Sigmoid colon (tissue), 7 donors: ENCODE measurements around the gene XIRP2. TPM values are rescaled to one million over a fixed set of nuclear protein-coding genes. Genes with fewer than 3 reads are reported as not detected.
"Not testable (repeated sequence)": the region's sequence is repeated elsewhere in the genome, so short reads cannot be mapped to it uniquely, and the experiment has no call there.

Source experiments
- DNase-seq: peaks from one replicate; pipeline ENCODE4 v3.0.0-alpha.2; 2019
- H3K27ac ChIP-seq, 4 donors: fragments of 200-600 bp; sonication (generic); one replicate each; pipeline ENCODE4 v1.5.1; 2016 to 2019; ENCODE audit warnings: mild to moderate bottlenecking in 1 of 4
- H3K27me3 ChIP-seq, 3 donors: fragments of 200-600 bp; sonication (generic); one replicate each; pipeline ENCODE4 v1.5.1; 2019; ENCODE audit warnings: mild to moderate bottlenecking in 1 of 3
- H3K36me3 ChIP-seq, 4 donors: fragments of 200-600 bp; sonication (generic); one replicate each; pipeline ENCODE4 v1.5.1; 2016 to 2019
- H3K4me1 ChIP-seq, 4 donors: fragments of 200-600 bp; sonication (generic); one replicate each; pipeline ENCODE4 v1.5.1; 2017 to 2019
- H3K4me3 ChIP-seq, 4 donors: fragments of 200-600 bp; sonication (generic); one replicate each; pipeline ENCODE4 v1.5.1; 2017 to 2019; ENCODE audit warnings: mild to moderate bottlenecking in 2 of 4, moderate library complexity in 1 of 4
- H3K9me3 ChIP-seq, 4 donors: fragments of 200-600 bp in 3 of 4; sonication (generic) in 3 of 4; one replicate each; pipeline versions ENCODE4 v1.5.1 to v1.6.1; 2013 to 2019
- CTCF ChIP-seq, 4 experiments: fragments of 450-650 bp in 3 of 4; fragments of 200-600 bp in 1 of 4; IDR thresholded peaks; one replicate each; pipeline ENCODE4 v1.5.1; 2016 to 2019; ENCODE audit warnings: antibody characterized with exemption in 4 of 4, mild to moderate bottlenecking in 3 of 4, moderate library complexity in 2 of 4
- EP300 ChIP-seq, 4 donors: sonication (generic); formaldehyde crosslinking; IDR thresholded peaks; one replicate each; pipeline ENCODE4 v1.6.1; 2017; ENCODE audit warnings: antibody characterized with exemption in 4 of 4
- POLR2A ChIP-seq, 2 donors: fragments of 450-650 bp; IDR thresholded peaks; one replicate each; pipeline ENCODE4 v1.6.1; 2016; ENCODE audit warnings: antibody characterized with exemption in 2 of 2, mild to moderate bottlenecking in 2 of 2, moderate library complexity in 2 of 2
- POLR2AphosphoS5 ChIP-seq, 4 donors: sonication (generic); formaldehyde crosslinking; IDR thresholded peaks; one replicate each; pipeline ENCODE4 v1.6.1; 2017; ENCODE audit warnings: antibody characterized with exemption in 4 of 4
- WGBS, 2 donors: extraction: QIAGEN DNeasy Blood & Tissue Kit; methylation state at CpG; one replicate each; pipeline ENCODE4 v1.1.7; 2013; 5-methylcytosine and 5-hydroxymethylcytosine counted together
- intact Hi-C: fragments of 100-400 bp; cut with DNase I; formaldehyde crosslinking; loops from one replicate; pipeline ENCODE4 v1.15.1; 2023
- polyA plus RNA-seq, 3 donors: library from polyadenylated mRNA; stranded (reverse); fragments of 200-250 nt; gene quantifications; one replicate each; pipeline ENCODE4 v1.2.3, GENCODE V29; 2013
- total RNA-seq, 4 donors: library from RNA; depleted of rRNA; stranded (reverse); fragments of >200 nt; gene quantifications; one replicate each; pipeline ENCODE4 v1.1.0, GENCODE V29; 2016
- donor health status: healthy with polysubstance abuse.
- donor health status: Bipolar disorder and iron deficiency.
- donor health status: healthy.

XIRP2 gene
- total and polyA plus RNA-seq, 7 donors: under 0.01 to 1.8 (median 0.20) TPM; not detected in 3

GRCh38 chr2:167017021-167017420, 128.7 kb downstream of the XIRP2 start:
- intact Hi-C loops: no loop called here
- 90 to 95% methylated on average over 1 of the region's 1 CpG for WGBS, 2 donors
- no peaks in the 10 kb centered on the region for H3K36me3 ChIP-seq
- H3K4me1 ChIP-seq: no peaks in the 10 kb centered on the region
- peaks cover 0 to 2% (median 0%) of the 10 kb centered on the region in 4 donors for H3K9me3 ChIP-seq
- H3K27me3 ChIP-seq: no peaks in the 10 kb centered on the region
- DNase-seq: no peak
- no peak for TF ChIP-seq POLR2A (IDR thresholded peaks at IDR 0.05)
- TF ChIP-seq CTCF (IDR thresholded peaks at IDR 0.05): no peak
- no peak for TF ChIP-seq EP300 (IDR thresholded peaks at IDR 0.05)
- no peak for TF ChIP-seq POLR2AphosphoS5 (IDR thresholded peaks at IDR 0.05)
- no peak overlapping the region for H3K4me3 ChIP-seq
- H3K27ac ChIP-seq: no peak overlapping the region

DNA sequence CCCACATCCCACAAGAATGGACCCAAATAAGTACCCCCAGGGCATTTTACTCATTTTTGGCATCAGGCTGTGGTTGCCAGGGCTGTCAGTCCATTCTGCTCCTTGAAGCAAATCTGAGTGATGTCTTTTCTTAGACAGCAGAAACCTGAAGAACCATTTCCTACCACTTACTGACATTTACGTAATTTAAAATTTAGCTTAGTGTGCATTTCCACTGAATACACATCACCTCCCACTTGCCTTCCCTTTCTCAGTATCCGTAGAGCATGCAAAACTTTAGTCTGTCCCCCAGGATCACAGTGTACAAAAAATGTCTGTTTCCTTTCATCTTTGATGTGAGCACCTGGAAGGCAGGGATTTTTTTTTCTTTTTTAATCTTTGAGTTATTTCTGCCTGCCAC, 130.3 kb downstream of the XIRP2 start:
- no peaks in the 10 kb centered on the region for H3K4me1 ChIP-seq
- DNase-seq: no peak
- intact Hi-C loops: no loop called here
- no peak overlapping the region for H3K27ac ChIP-seq
- H3K9me3 ChIP-seq: no peaks in the 10 kb centered on the region
- no peak for TF ChIP-seq POLR2AphosphoS5 (IDR thresholded peaks at IDR 0.05)
- TF ChIP-seq CTCF (IDR thresholded peaks at IDR 0.05): no peak
- TF ChIP-seq POLR2A (IDR thresholded peaks at IDR 0.05): no peak
- no peak for TF ChIP-seq EP300 (IDR thresholded peaks at IDR 0.05)
- H3K36me3 ChIP-seq: no peaks in the 10 kb centered on the region
- no peaks in the 10 kb centered on the region for H3K27me3 ChIP-seq
- WGBS, 2 donors: 78 to 86% methylated on average over 2 of the region's 2 CpGs
- H3K4me3 ChIP-seq: no peak overlapping the region

DNA sequence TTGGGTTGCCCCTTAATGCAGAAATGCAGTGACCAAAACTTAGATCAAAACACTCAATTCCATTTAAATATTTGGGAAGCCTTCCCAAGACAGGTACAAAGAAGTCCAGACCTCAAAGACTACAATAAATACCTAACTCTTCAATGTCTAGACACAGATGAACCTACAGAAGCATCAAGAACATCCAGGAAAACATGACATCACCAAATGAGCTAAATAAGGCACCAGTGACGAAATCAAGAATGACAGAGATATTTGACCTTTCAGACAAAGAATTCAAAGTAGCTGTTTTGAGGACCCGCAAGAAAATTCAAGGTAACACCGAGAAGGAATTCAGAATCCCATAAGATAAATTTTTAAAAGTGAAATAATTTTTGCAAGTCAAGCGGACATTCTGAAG, 140.2 kb downstream of the XIRP2 start:
- H3K27ac ChIP-seq: no peak overlapping the region
- no peak for DNase-seq
- no peak overlapping the region for H3K4me3 ChIP-seq
- H3K27me3 ChIP-seq: no peaks in the 10 kb centered on the region
- peaks cover 0 to under 1% (median 0%) of the 10 kb centered on the region in 4 donors for H3K9me3 ChIP-seq
- WGBS, 2 donors: 91 to 92% methylated on average over 4 of the region's 4 CpGs
- no peak for TF ChIP-seq EP300 (IDR thresholded peaks at IDR 0.05)
- TF ChIP-seq POLR2AphosphoS5 (IDR thresholded peaks at IDR 0.05): no peak
- no peak for TF ChIP-seq CTCF (IDR thresholded peaks at IDR 0.05)
- TF ChIP-seq POLR2A (IDR thresholded peaks at IDR 0.05): no peak
- intact Hi-C loops: no loop called here
- no peaks in the 10 kb centered on the region for H3K36me3 ChIP-seq
- no peaks in the 10 kb centered on the region for H3K4me1 ChIP-seq

- H3K27me3 ChIP-seq, H3K4me1 ChIP-seq, intact Hi-C loops, DNase-seq, H3K27ac ChIP-seq, H3K4me3 ChIP-seq, H3K36me3 ChIP-seq: not testable (repeated sequence)
- WGBS, 2 donors: 89 to 97% methylated on average over 3 of the region's 3 CpGs
- peaks cover 0 to 15% (median 9%) of the 10 kb centered on the region in 4 donors for H3K9me3 ChIP-seq
Measured at GRCh38 chr2:167034976-167035375, 146.7 kb downstream of the XIRP2 start.

DNA sequence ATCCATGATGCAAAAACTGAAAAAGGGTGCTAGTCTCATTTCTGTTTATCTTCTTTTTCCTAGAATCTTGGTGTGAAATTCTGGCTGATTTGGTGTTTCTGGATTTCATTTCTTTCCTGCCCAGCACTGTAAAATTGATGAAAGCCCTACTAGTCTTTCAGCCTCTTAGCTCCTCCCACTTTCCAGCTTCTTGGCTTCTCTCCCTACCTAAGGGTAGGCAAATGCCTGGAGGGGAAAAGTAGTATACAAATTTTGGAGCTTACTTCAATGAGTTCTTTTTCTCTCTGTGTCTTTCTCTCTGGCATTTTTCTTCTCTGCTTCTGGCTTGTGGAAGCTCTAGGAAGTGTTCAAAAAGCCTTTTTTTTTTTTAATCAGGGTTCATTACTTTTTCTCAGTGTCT, 160.5 kb downstream of the XIRP2 start:
- Histone ChIP-seq H3K27ac (no peak overlapping the region), H3K4me3 (no peak overlapping the region), H3K4me1 (peaks cover 0 to 7% (median 1%) of the 10 kb centered on the region in 4 donors), H3K9me3 (no peaks in the 10 kb centered on the region), H3K36me3 (no peaks in the 10 kb centered on the region), H3K27me3 (no peaks in the 10 kb centered on the region)
- TF ChIP-seq POLR2A (IDR thresholded peaks at IDR 0.05) (no peak), EP300 (IDR thresholded peaks at IDR 0.05) (no peak), CTCF (IDR thresholded peaks at IDR 0.05) (no peak), POLR2AphosphoS5 (IDR thresholded peaks at IDR 0.05) (no peak)
- intact Hi-C loops: no loop called here
- no peak for DNase-seq
